B cell (primary cell): ENCODE results near the gene HRNR. TPM values are rescaled to one million over a fixed set of nuclear protein-coding genes. Genes with fewer than 3 reads are reported as not detected.

Experiments
- ATAC-seq: fragments of 200-7000 bp; cut with Tn5 transposase; one replicate; pipeline ENCODE4 v1.10.0; 2021; ENCODE audit warnings: low read depth, mild to moderate bottlenecking, moderate number of reproducible peaks, moderate library complexity
- CTCF ChIA-PET: fragments of 350-600 bp; sonication (Branson Sonifier 250); formaldehyde crosslinking; loops from one replicate; lab custom pipeline; 2021; ENCODE audit warnings: antibody characterized with exemption, inconsistent platforms; lab: Charles Lee
- POLR2A ChIA-PET: fragments of 350-600 bp; sonication (Branson Sonifier 250); formaldehyde crosslinking; loops from one replicate; lab custom pipeline; 2021; ENCODE audit warnings: antibody characterized with exemption; lab: Charles Lee
- DNase-seq: peaks from one replicate; pipeline ENCODE4 v3.0.0; 2013
- H2AFZ ChIP-seq: 2 replicates; pipeline ENCODE4 v1.6.1; 2012; ENCODE audit warnings: mild to moderate bottlenecking, low read depth, low read length; ENCODE audit not compliant: insufficient read depth, poor library complexity, severe bottlenecking
- H3K27ac ChIP-seq, 2 donors: 1 replicate in 1 of 2; 2 replicates in 1 of 2; pipeline ENCODE4 v1.5.1; 2012 to 2013; ENCODE audit warnings: low read length in 2 of 2, mild to moderate bottlenecking in 2 of 2, moderate library complexity in 1 of 2
- H3K27me3 ChIP-seq, 4 experiments: fragments of 200-600 bp in 1 of 4; sonication (generic) in 1 of 4; replicated peaks in 1 of 4; 1 replicate in 2 of 4; 2 replicates in 2 of 4; pipeline versions ENCODE4 v1.6.1 to v1.7.0; 2013 to 2016; ENCODE audit warnings: low read length in 3 of 4, mild to moderate bottlenecking in 2 of 4, mixed read lengths in 1 of 4, moderate library complexity in 1 of 4; ENCODE audit not compliant: insufficient read depth in 4 of 4, control insufficient read depth in 3 of 4; ENCODE audit errors: control extremely low read depth in 1 of 4
- H3K36me3 ChIP-seq, 2 experiments: replicated peaks in 1 of 2; 1 replicate in 1 of 2; 2 replicates in 1 of 2; pipeline versions ENCODE4 v1.6.1 to v1.7.1; 2013; ENCODE audit warnings: low read length in 1 of 2; ENCODE audit not compliant: insufficient read depth in 2 of 2, control insufficient read depth in 1 of 2; ENCODE audit errors: control extremely low read depth in 1 of 2, extremely low read depth in 1 of 2
- H3K4me1 ChIP-seq, 2 donors: fragments of 200-600 bp in 1 of 2; sonication (generic) in 1 of 2; 1 replicate in 1 of 2; 2 replicates in 1 of 2; pipeline versions ENCODE4 v1.5.1 to v1.6.1; 2013 to 2017; ENCODE audit warnings: low read length in 2 of 2; ENCODE audit not compliant: control insufficient read depth in 2 of 2, insufficient read depth in 2 of 2
- H3K4me2 ChIP-seq: replicated peaks from 2 replicates; pipeline ENCODE3; 2012; ENCODE audit warnings: mild to moderate bottlenecking, low read depth, low read length; ENCODE audit not compliant: poor library complexity, severe bottlenecking
- H3K4me3 ChIP-seq, 5 experiments: fragments of 200-600 bp in 1 of 5; sonication (generic) in 1 of 5; 1 replicate in 3 of 5; 2 replicates in 2 of 5; pipeline versions ENCODE4 v1.5.1 to v1.7.0; 2011 to 2016; ENCODE audit warnings: low read length in 4 of 5, mild to moderate bottlenecking in 4 of 5, low read depth in 2 of 5, control low read depth in 1 of 5, moderate library complexity in 1 of 5; ENCODE audit not compliant: insufficient read depth in 1 of 5; ENCODE audit errors: control extremely low read depth in 1 of 5, extremely low read depth in 1 of 5
- H3K79me2 ChIP-seq: fragments of 200-600 bp; sonication (generic); one replicate; pipeline ENCODE4 v1.6.0; 2016; ENCODE audit warnings: low read length; ENCODE audit not compliant: control insufficient read depth, insufficient read depth
- H3K9ac ChIP-seq: fragments of 200-600 bp; sonication (generic); 2 replicates; pipeline ENCODE4 v1.6.1; 2017; ENCODE audit warnings: mild to moderate bottlenecking, low read length, moderate library complexity
- H3K9me3 ChIP-seq, 3 donors: one replicate each; pipeline versions ENCODE4 v1.6.1 to v1.7.1; 2013; ENCODE audit warnings: low read length in 2 of 3; ENCODE audit not compliant: control insufficient read depth in 2 of 3, insufficient read depth in 1 of 3; ENCODE audit errors: control extremely low read depth in 1 of 3
- H4K20me1 ChIP-seq: 2 replicates; pipeline ENCODE4 v1.6.0; 2012; ENCODE audit warnings: mild to moderate bottlenecking, low read length; ENCODE audit not compliant: insufficient read depth, control insufficient read depth, poor library complexity, severe bottlenecking
- H3K27ac Mint-ChIP-seq: one replicate; pipeline ENCODE4 v1.8.0; 2021; ENCODE audit warnings: mixed read lengths
- H3K27me3 Mint-ChIP-seq: one replicate; pipeline ENCODE4 v1.8.0; 2021; ENCODE audit warnings: mixed read lengths
- H3K4me1 Mint-ChIP-seq: one replicate; pipeline ENCODE4 v1.8.0; 2021; ENCODE audit warnings: mixed read lengths
- H3K4me3 Mint-ChIP-seq: one replicate; pipeline ENCODE4 v1.8.0; 2021; ENCODE audit warnings: mixed read lengths
- H3K9me3 Mint-ChIP-seq: one replicate; pipeline ENCODE4 v1.8.0; 2022; ENCODE audit warnings: mixed read lengths; ENCODE audit not compliant: insufficient read depth
- EZH2 ChIP-seq: IDR thresholded peaks from 2 replicates; pipeline ENCODE4 v1.6.1; 2012; ENCODE audit warnings: borderline replicate concordance, low read depth, mild to moderate bottlenecking, moderate library complexity, low read length; ENCODE audit not compliant: insufficient read depth, poor library complexity, severe bottlenecking
- intact Hi-C: fragments of 100-400 bp; cut with micrococcal nuclease; formaldehyde crosslinking; loops from one replicate; pipeline ENCODE4 v1.10.0; 2022
- polyA plus RNA-seq: library from polyadenylated mRNA; depleted of rRNA; stranded (reverse); fragments of >200 nt; gene quantifications from 2 replicates; pipeline ENCODE4 v1.2.3, GENCODE V29; 2012
- total RNA-seq, 2 donors: library from RNA; stranded (reverse); fragments of 120-200 nt in 1 of 2; gene quantifications; 1 replicate in 1 of 2; 2 replicates in 1 of 2; pipeline versions ENCODE4 v1.2.3 to v1.2.4, GENCODE V29; 2013 to 2022
- TF ChIP-seq, protein P1 (sequence below): fragments of 200-600 bp; IDR thresholded peaks from one replicate; pipeline ENCODE4 v1.8.0; 2022; ENCODE audit warnings: antibody characterized with exemption, mild to moderate bottlenecking

HRNR gene
- total and polyA plus RNA-seq, 2 donors (not counting 1 experiment from before 2014, with no cell fraction given): not detected

GRCh38 chr1:152198982-152199381, 25.0 kb downstream of the HRNR start:
- no peaks in the 10 kb centered on the region for H3K4me1 Mint-ChIP-seq
- no peak overlapping the region for H3K27ac Mint-ChIP-seq
- Histone ChIP-seq H3K9me3 (peaks cover 0 to 1% (median 0%) of the 10 kb centered on the region in 3 donors), H3K4me1 (no peaks in the 10 kb centered on the region), H3K27ac (no peak overlapping the region), H3K9ac (no peak overlapping the region), H3K4me3 (no peak overlapping the region), H3K4me2 (no peak overlapping the region), H4K20me1 (no peaks in the 10 kb centered on the region), H3K79me2 (no peaks in the 10 kb centered on the region), H2AFZ (no peak overlapping the region), H3K27me3 (peaks cover 0 to 2% (median 0%) of the 10 kb centered on the region in 4 experiments), H3K36me3 (no peaks in the 10 kb centered on the region)
- ChIA-PET POLR2A (no interaction called here), CTCF (interaction anchor here (1.0 to 1.4 kb wide), 2 partner anchors 10 to 12 kb away, joined by 3 to 4 read pairs; no protein-coding TSS in a partner anchor)
- peaks cover 13% of the 10 kb centered on the region for H3K27me3 Mint-ChIP-seq
- ATAC-seq (no peak), DNase-seq (no peak)
- no peaks in the 10 kb centered on the region for H3K9me3 Mint-ChIP-seq
- H3K4me3 Mint-ChIP-seq: no peak overlapping the region
- intact Hi-C loops: no loop called here
- TF ChIP-seq EZH2: no peak
- TF ChIP-seq, protein P1, sequence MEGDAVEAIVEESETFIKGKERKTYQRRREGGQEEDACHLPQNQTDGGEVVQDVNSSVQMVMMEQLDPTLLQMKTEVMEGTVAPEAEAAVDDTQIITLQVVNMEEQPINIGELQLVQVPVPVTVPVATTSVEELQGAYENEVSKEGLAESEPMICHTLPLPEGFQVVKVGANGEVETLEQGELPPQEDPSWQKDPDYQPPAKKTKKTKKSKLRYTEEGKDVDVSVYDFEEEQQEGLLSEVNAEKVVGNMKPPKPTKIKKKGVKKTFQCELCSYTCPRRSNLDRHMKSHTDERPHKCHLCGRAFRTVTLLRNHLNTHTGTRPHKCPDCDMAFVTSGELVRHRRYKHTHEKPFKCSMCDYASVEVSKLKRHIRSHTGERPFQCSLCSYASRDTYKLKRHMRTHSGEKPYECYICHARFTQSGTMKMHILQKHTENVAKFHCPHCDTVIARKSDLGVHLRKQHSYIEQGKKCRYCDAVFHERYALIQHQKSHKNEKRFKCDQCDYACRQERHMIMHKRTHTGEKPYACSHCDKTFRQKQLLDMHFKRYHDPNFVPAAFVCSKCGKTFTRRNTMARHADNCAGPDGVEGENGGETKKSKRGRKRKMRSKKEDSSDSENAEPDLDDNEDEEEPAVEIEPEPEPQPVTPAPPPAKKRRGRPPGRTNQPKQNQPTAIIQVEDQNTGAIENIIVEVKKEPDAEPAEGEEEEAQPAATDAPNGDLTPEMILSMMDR: no peak

DNA sequence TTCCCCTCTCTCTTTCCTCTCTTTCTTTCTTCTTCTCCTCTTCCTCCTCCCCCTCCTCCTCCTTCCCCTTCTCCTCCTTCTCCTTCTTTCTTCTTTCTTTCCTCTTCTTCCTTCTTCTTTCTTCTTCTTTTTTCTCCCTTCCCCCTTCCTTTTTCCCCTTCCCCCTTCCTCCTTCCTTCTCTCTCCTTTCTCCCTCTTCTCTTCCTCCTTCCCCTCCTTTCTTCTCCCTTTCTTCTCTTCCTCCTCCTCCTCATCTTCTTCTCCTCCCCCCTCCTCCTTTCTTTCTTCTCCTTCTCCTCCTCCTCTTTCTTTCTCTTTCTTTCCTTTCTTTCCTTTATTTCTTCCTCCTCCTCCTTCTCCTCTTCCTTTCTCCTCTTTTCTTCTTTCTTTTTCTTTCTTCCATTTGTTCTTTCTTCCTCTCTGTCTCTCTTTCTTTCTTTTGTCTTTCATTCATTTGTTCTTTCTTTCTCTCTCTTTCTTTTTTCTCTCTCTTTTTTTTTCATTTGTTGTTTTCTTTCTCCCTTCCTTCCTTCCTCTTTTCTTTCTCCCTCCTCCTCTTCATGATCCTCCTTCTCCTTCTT, 26.5 kb downstream of the HRNR start:
- Histone ChIP-seq H3K4me2 (no peak overlapping the region), H3K36me3 (no peaks in the 10 kb centered on the region), H4K20me1 (no peaks in the 10 kb centered on the region), H3K79me2 (no peaks in the 10 kb centered on the region), H3K9me3 (peaks cover 0 to 1% (median 0%) of the 10 kb centered on the region in 3 donors), H2AFZ (no peak overlapping the region), H3K9ac (no peak overlapping the region), H3K27ac (no peak overlapping the region), H3K4me3 (no peak overlapping the region), H3K4me1 (no peaks in the 10 kb centered on the region), H3K27me3 (peaks cover 0 to 2% (median 0%) of the 10 kb centered on the region in 4 experiments)
- Mint-ChIP-seq H3K27ac (no peak overlapping the region), H3K4me1 (no peaks in the 10 kb centered on the region), H3K4me3 (no peak overlapping the region), H3K27me3 (peaks cover 13% of the 10 kb centered on the region), H3K9me3 (no peaks in the 10 kb centered on the region)
- DNase-seq (no peak), ATAC-seq (no peak)
- ChIA-PET CTCF (interaction anchor here (1.6 kb wide), 1 partner anchor 13 kb away, joined by 4 read pairs; no protein-coding TSS in a partner anchor), POLR2A (no interaction called here)
- intact Hi-C loops: no loop called here
- TF ChIP-seq EZH2: no peak
- TF ChIP-seq, protein P1: no peak
